22Rv1 (cell line): ENCODE results near the gene LRP1-AS.

Source experiments
- H3K27ac ChIP-seq: fragments of 450-650 bp; 2 replicates; pipeline ENCODE4 v1.5.1; 2017
- CTCF ChIP-seq: fragments of 450-650 bp; IDR thresholded peaks from 2 replicates; pipeline ENCODE4 v1.5.1; 2017; ENCODE audit warnings: mild to moderate bottlenecking
- ZFX ChIP-seq: fragments of 450-650 bp; IDR thresholded peaks from 2 replicates; pipeline ENCODE4 v1.6.1; 2017; ENCODE audit warnings: antibody characterized with exemption, borderline replicate concordance

LRP1-AS gene

GRCh38 chr12:57168058-57168457, 20.6 kb upstream of the LRP1-AS start:
- TF ChIP-seq ZFX: no peak
- TF ChIP-seq CTCF: no peak
- no peak overlapping the region for H3K27ac ChIP-seq

GRCh38 chr12:57166971-57167371, 19.6 kb upstream of the LRP1-AS start:
- no peak for TF ChIP-seq ZFX
- no peak for TF ChIP-seq CTCF
- no peak overlapping the region for H3K27ac ChIP-seq

GRCh38 chr12:57165741-57166140, 18.3 kb upstream of the LRP1-AS start:
- TF ChIP-seq ZFX (no peak), CTCF (no peak)
- H3K27ac ChIP-seq: no peak overlapping the region

GRCh38 chr12:57164966-57165625, 17.7 kb upstream of the LRP1-AS start:
- H3K27ac ChIP-seq: no peak overlapping the region
- TF ChIP-seq CTCF (no peak), ZFX (no peak)

GRCh38 chr12:57164454-57164853, 17.0 kb upstream of the LRP1-AS start:
- TF ChIP-seq CTCF (no peak), ZFX (no peak)
- H3K27ac ChIP-seq: no peak overlapping the region

GRCh38 chr12:57162553-57163125, 15.2 kb upstream of the LRP1-AS start:
- no peak overlapping the region for H3K27ac ChIP-seq
- TF ChIP-seq CTCF: no peak
- TF ChIP-seq ZFX: no peak

GRCh38 chr12:57161491-57161890, 14.1 kb upstream of the LRP1-AS start:
- no peak overlapping the region for H3K27ac ChIP-seq
- no peak for TF ChIP-seq CTCF
- TF ChIP-seq ZFX: no peak
